ENCODE data around the gene SDK1.

The SDK1 gene

GRCh38 chr7:4149236-4149635 lies 848.2 kb downstream of the SDK1 start:
- TF ChIP-seq, protein P1, sequence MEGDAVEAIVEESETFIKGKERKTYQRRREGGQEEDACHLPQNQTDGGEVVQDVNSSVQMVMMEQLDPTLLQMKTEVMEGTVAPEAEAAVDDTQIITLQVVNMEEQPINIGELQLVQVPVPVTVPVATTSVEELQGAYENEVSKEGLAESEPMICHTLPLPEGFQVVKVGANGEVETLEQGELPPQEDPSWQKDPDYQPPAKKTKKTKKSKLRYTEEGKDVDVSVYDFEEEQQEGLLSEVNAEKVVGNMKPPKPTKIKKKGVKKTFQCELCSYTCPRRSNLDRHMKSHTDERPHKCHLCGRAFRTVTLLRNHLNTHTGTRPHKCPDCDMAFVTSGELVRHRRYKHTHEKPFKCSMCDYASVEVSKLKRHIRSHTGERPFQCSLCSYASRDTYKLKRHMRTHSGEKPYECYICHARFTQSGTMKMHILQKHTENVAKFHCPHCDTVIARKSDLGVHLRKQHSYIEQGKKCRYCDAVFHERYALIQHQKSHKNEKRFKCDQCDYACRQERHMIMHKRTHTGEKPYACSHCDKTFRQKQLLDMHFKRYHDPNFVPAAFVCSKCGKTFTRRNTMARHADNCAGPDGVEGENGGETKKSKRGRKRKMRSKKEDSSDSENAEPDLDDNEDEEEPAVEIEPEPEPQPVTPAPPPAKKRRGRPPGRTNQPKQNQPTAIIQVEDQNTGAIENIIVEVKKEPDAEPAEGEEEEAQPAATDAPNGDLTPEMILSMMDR (IDR thresholded peaks at IDR 0.05; ENCODE audit: insufficient read depth, low read depth, low read length, missing control alignments) = no peak
- no peak overlapping the region for H3K4me3 ChIP-seq (ENCODE audit: low read length)
- no peak for DNase-seq (ENCODE audit: low read depth)

GRCh38 chr7:4149645-4150044 lies 848.6 kb downstream of the SDK1 start:
- no peak overlapping the region for H3K4me3 ChIP-seq (ENCODE audit: low read length)
- TF ChIP-seq, protein P1 (IDR thresholded peaks at IDR 0.05; ENCODE audit: insufficient read depth, low read depth, low read length, missing control alignments) = no peak
- DNase-seq (ENCODE audit: low read depth) = no peak

DNA sequence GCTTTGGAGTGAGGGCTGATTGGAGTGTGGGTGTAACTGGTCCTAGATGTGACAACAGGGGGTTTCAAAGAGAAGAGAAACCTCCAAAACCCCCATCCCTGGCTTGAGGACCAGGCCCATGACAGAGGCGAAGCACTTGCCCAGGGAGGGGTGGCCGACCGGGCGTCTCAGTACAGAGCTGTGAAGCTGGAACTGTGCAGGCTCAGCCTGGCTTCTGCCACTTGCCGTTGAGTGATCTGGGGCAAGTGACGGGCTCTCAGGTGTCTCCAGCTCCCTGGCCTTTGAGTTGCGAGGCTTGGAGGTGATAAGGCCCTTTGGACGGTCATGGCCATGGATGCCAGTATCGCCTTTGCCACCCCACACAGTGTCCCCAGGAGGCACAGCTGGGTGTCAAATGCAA lies 849.7 kb downstream of the SDK1 start:
- TF ChIP-seq, protein P1 (IDR thresholded peaks at IDR 0.05; ENCODE audit: insufficient read depth, low read depth, low read length, missing control alignments) = no peak
- H3K4me3 ChIP-seq (ENCODE audit: low read length) = no peak overlapping the region
- no peak for DNase-seq (ENCODE audit: low read depth)

- no peak overlapping the region for H3K4me3 ChIP-seq (ENCODE audit: low read length)
- TF ChIP-seq, protein P1 (IDR thresholded peaks at IDR 0.05; ENCODE audit: insufficient read depth, low read depth, low read length, missing control alignments) = no peak
- no peak for DNase-seq (ENCODE audit: low read depth)
Observed at GRCh38 chr7:4151524-4151923, 850.5 kb downstream of the SDK1 start.

- TF ChIP-seq, protein P1 (IDR thresholded peaks at IDR 0.05; ENCODE audit: insufficient read depth, low read depth, low read length, missing control alignments) = no peak
- no peak for DNase-seq (ENCODE audit: low read depth)
- no peak overlapping the region for H3K4me3 ChIP-seq (ENCODE audit: low read length)
Observed at GRCh38 chr7:4151926-4152549, 851.0 kb downstream of the SDK1 start.

GRCh38 chr7:4154882-4155535 lies 854.0 kb downstream of the SDK1 start:
- H3K4me3 ChIP-seq (ENCODE audit: low read length) = no peak overlapping the region
- DNase-seq (ENCODE audit: low read depth) = no peak
- TF ChIP-seq, protein P1 (IDR thresholded peaks at IDR 0.05; ENCODE audit: insufficient read depth, low read depth, low read length, missing control alignments) = no peak

DNA sequence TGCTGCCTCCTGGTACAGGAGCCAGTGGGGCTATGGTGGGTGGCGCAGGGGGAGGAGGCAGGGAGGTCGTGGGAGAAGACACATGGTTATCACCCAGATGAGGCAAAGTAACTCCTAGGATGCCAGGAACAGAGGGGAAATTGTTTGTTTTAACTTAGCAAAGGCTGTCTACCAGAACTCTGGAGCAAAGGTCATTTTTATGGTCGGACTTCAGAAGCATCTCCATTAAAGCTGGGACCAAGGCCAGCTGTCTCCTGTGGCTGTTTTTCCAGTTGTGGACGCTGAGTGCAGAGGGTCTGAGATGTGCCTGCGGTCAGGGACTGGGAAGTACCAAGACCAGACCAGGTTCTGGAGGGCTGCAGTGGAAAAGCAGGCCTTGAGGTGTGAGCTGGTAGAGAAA lies 855.1 kb downstream of the SDK1 start:
- DNase-seq (ENCODE audit: low read depth) = no peak
- TF ChIP-seq, protein P1 (IDR thresholded peaks at IDR 0.05; ENCODE audit: insufficient read depth, low read depth, low read length, missing control alignments) = no peak
- no peak overlapping the region for H3K4me3 ChIP-seq (ENCODE audit: low read length)
